ENCODE measurements around the gene POLR2B. TPM values are rescaled to one million over a fixed set of nuclear protein-coding genes. Genes with fewer than 3 reads are reported as not detected.

The POLR2B gene
- total and polyA plus RNA-seq, 2 of the 4 experiments (the other 2 are of a cell fraction), result 74.0 to 106 TPM

DNA sequence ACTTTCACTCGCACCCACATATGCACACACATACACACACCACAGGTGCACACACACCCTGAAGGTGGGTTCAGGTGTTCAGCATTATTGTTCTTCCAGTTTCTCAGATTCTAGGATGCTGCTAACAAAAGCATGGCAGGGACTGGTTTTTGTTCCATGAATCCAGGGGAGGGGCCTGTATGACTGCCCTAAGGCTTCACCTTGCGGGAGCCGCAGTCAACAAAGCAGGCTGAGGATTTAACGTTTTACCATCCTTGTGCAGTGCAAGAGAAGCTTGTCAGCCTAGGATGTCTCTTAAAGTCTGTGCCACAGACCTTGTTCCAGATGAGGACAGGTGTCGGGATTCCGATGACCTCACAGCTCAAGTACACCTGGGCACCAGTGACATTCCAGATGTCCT, 61.8 kb downstream of the POLR2B start:
- 0 out of 2 replicates have a peak overlapping the region, but pooled peaks have one; percentile 43 for H4K91ac ChIP-seq (ENCODE audit: insufficient read depth, low read depth, low read length)
- H3K23ac ChIP-seq (ENCODE audit: low read depth, low read length), result no peak overlapping the region
- H3K9me1 ChIP-seq (ENCODE audit: insufficient read depth, low read length), result peaks cover 20% of the 10 kb centered on the region; the same call in 1 of the 2 replicates
- peak overlapping the region; percentile 22; the same call in 1 of the 2 replicates for H3K18ac ChIP-seq (ENCODE audit: low read depth, low read length)
- H4K20me1 ChIP-seq (ENCODE audit: insufficient read depth, low read length), result no peaks in the 10 kb centered on the region
- no peak overlapping the region for H3K4me3 ChIP-seq (ENCODE audit: insufficient read depth, low read depth, low read length)
- H3K27me3 ChIP-seq (ENCODE audit: control insufficient read depth, insufficient read depth, low read length), result no peaks in the 10 kb centered on the region
- H3K9ac ChIP-seq (ENCODE audit: low read depth, low read length), result no peak overlapping the region
- H2AK9ac ChIP-seq (replicated peaks; ENCODE audit: low read depth, low read length, poor library complexity), result peak overlapping the region; percentile 70
- H2BK5ac ChIP-seq (ENCODE audit: low read depth, low read length, poor library complexity, severe bottlenecking), result no peak overlapping the region
- ATAC-seq (ENCODE audit: low read depth) (no peak), DNase-seq (no peak)
- H3K27ac ChIP-seq (ENCODE audit: insufficient read depth, low read length), result no peak overlapping the region
- peaks cover 20 to 59% of the 10 kb centered on the region in 2 experiments for H3K79me1 ChIP-seq (ENCODE audit: low read depth in 1 of 2, low read length in 2 of 2)
- intact Hi-C loops (cut with micrococcal nuclease) (no loop called here), in situ Hi-C loops (cut with MboI; ENCODE audit: low sequenced_read_pairs) (loop anchor here (25.0 kb wide), 1 partner anchor 397 kb away; no protein-coding TSS in a partner anchor), dilution Hi-C loops (cut with HindIII; ENCODE audit: low sequenced_read_pairs, unreplicated experiment) (no loop called here)
- peaks cover 7% of the 10 kb centered on the region for H3K36me3 ChIP-seq (ENCODE audit: control insufficient read depth, insufficient read depth, low read length)
- no peak overlapping the region for H4K5ac ChIP-seq (ENCODE audit: low read depth, low read length)
- no peaks in the 10 kb centered on the region for H3K9me3 ChIP-seq (ENCODE audit: control insufficient read depth, insufficient read depth, low read length)
- ChIA-PET CTCF (interaction anchor here (1.1 kb wide), 1 partner anchor 123 kb away, joined by 5 read pairs; no protein-coding TSS in a partner anchor), POLR2A (ENCODE audit: unreplicated experiment) (no interaction called here)
- WGBS, 2 experiments (ENCODE audit: extremely low coverage in 2 of 2, insufficient read length in 1 of 2), result 83% methylated on average over 5 of the region's 6 CpGs; no CpG with 5 or more reads in 1 of the 2 experiments
- H3K4me2 ChIP-seq (ENCODE audit: low read depth, low read length), result no peak overlapping the region
- H2BK120ac ChIP-seq (ENCODE audit: low read depth, low read length), result peak overlapping the region; percentile 66
- no peak for TF ChIP-seq SMC3 (IDR thresholded peaks at IDR 0.05; ENCODE audit: low read depth, low read length)
- TF ChIP-seq, protein P1, sequence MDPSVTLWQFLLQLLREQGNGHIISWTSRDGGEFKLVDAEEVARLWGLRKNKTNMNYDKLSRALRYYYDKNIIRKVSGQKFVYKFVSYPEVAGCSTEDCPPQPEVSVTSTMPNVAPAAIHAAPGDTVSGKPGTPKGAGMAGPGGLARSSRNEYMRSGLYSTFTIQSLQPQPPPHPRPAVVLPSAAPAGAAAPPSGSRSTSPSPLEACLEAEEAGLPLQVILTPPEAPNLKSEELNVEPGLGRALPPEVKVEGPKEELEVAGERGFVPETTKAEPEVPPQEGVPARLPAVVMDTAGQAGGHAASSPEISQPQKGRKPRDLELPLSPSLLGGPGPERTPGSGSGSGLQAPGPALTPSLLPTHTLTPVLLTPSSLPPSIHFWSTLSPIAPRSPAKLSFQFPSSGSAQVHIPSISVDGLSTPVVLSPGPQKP (IDR thresholded peaks at IDR 0.05; ENCODE audit: borderline replicate concordance, low read depth, low read length), result no peak
- TF ChIP-seq MXI1 (IDR thresholded peaks at IDR 0.05; ENCODE audit: borderline replicate concordance, low read depth, low read length), result no peak
- TF ChIP-seq CEBPB (IDR thresholded peaks at IDR 0.05; ENCODE audit: low read depth, low read length), result no peak
- no peak for TF ChIP-seq RAD21 (IDR thresholded peaks at IDR 0.05; ENCODE audit: low read length)
- no peak for TF ChIP-seq NFE2L2 (IDR thresholded peaks at IDR 0.05; ENCODE audit: low read depth, low read length)
- no peak for TF ChIP-seq BHLHE40 (IDR thresholded peaks at IDR 0.05; ENCODE audit: low read depth, low read length)
- TF ChIP-seq MAFK (IDR thresholded peaks at IDR 0.05; ENCODE audit: low read depth, low read length), result no peak
- TF ChIP-seq, protein P2, sequence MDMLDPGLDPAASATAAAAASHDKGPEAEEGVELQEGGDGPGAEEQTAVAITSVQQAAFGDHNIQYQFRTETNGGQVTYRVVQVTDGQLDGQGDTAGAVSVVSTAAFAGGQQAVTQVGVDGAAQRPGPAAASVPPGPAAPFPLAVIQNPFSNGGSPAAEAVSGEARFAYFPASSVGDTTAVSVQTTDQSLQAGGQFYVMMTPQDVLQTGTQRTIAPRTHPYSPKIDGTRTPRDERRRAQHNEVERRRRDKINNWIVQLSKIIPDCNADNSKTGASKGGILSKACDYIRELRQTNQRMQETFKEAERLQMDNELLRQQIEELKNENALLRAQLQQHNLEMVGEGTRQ (IDR thresholded peaks at IDR 0.05; ENCODE audit: low read depth, low read length), result no peak
- BruUV-seq (replicated peaks), result no TSS peak
- peak overlapping the region in 1 of 2 experiments; percentile 43; a peak in 1 of 4 replicates for H4K8ac ChIP-seq (ENCODE audit: low read depth in 2 of 2, low read length in 2 of 2)
- peak overlapping the region; percentile 83 for H2AK5ac ChIP-seq (ENCODE audit: low read depth, low read length)
- H3K14ac ChIP-seq (replicated peaks; ENCODE audit: low read depth, low read length), result peak overlapping the region; percentile 43
- H2AFZ ChIP-seq (replicated peaks; ENCODE audit: low read length, poor library complexity), result peak overlapping the region; percentile 49
- H3K56ac ChIP-seq (ENCODE audit: extremely low read depth, insufficient read depth, low read length), result no peak overlapping the region; the same call in 1 of the 2 replicates
- peak overlapping the region; percentile 83 for H3K4ac ChIP-seq (ENCODE audit: low read depth, low read length)
- peak overlapping the region; percentile 70; the same call in 1 of the 3 replicates for H2BK15ac ChIP-seq (ENCODE audit: low read depth, low read length)
- H3K4me1 ChIP-seq (ENCODE audit: control insufficient read depth, insufficient read depth, low read length), result peaks cover 19% of the 10 kb centered on the region
- H2BK20ac ChIP-seq (ENCODE audit: low read depth, low read length), result peak overlapping the region; percentile 30

All from IMR-90 (cell line).